Bronchus fibroblast of lung (primary cell): ENCODE measurements around the gene TPRX2. TPM values are rescaled to one million over a fixed set of nuclear protein-coding genes. Genes with fewer than 3 reads are reported as not detected.

Source experiments
- total RNA-seq: library from RNA; depleted of rRNA; stranded (reverse); fragments of >200 nt; gene quantifications from 2 replicates; pipeline ENCODE4 v1.2.3, GENCODE V29; 2015

Gene TPRX2
- total RNA-seq, result not detected in 2 replicates

GRCh38 chr19:47858646-47859285 lies at the start of gene TPRX2:
Gene TPRX2, plus strand, starts transcription at chr19:47859235. Its CDS starts 12 bp downstream, at chr19:47859247.

DNA sequence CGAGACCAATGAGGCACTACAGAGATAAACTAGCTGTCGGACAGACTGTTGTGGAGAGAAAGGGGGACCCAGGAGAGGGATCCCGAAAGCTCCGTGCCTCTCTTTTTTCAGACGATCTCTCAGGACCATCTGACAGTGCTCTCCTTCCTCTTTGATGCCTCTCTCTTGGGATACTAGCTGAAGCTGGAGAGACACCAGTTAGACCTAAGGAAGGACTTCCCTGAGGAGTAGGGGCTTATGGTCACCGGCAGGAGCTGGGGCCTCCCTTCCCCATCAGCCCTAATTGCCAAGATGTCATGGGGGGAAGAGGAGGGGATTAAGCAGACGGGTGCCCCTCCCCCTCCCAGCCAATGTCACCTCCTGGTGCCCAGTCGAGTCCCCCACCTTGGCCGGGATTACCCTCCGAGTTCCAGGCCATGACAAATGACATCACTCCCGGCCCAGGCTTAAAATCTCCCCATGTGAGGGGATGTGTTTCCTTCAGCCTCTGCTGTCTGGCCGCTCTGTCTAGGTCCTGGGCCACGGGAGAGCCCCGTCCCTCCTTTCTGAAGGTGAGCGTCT lies 37.5 kb upstream of the TPRX2 start, which contains the start of gene CRX:
CRX (plus strand) TSS at position 478 of the 561 bp plus-strand sequence. CDS start 12,507 bp downstream, outside the sequence.

DNA sequence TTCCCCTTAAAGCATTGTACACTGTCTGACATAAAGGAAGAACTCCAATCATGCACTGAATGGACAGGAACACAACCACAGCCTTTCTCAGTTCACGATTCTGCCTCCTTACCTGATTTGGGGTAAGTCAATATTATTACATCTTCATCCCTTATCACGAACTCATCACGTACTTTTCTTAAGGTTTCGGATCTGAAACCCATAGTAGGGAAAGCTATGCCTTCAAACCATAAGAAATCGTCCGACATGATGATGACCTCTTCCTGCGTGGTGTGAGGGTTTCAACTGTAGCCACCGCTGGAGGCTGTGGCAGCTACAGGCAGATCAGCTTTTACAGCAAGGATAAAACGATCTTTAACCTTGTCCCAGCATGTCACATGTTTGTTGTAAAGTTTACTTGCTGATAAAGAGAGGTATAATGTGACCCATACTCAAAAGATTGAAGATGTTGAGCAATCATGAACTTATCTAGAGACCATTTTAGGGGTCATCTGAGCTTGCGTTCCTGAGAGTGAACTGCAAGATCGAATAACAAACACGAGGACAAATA lies 27.1 kb downstream of the TPRX2 start, which contains the start of gene SULT2A1:
SULT2A1 (minus strand) TSS at position 306 of the 550 bp plus-strand sequence; CDS start at position 248, 58 bp downstream.

Other genes starting within 250 kb of the TPRX2 start
- gene EHD2, start 145.8 kb upstream of the TPRX2 start, total RNA-seq, result 112 and 126 TPM in 2 replicates
- 168 and 169 TPM in 2 replicates for gene NOP53, start 113.7 kb upstream of the TPRX2 start, total RNA-seq
- gene SELENOW, start 80.5 kb upstream of the TPRX2 start, total RNA-seq, result 415 and 418 TPM in 2 replicates
- not detected in 2 replicates for gene TPRX1, start 54.7 kb upstream of the TPRX2 start, total RNA-seq
- gene CRX, start 37.3 kb upstream of the TPRX2 start, total RNA-seq, result not detected in 2 replicates
- not detected in 2 replicates for gene SULT2A1, start 27.1 kb downstream of the TPRX2 start, total RNA-seq
- gene BSPH1, start 132.9 kb downstream of the TPRX2 start, total RNA-seq, result not detected in 2 replicates
- not detected in 2 replicates for gene ELSPBP1, start 135.4 kb downstream of the TPRX2 start, total RNA-seq
- gene CABP5, start 184.8 kb downstream of the TPRX2 start, total RNA-seq, result not detected in 2 replicates